RKO (cell line): ENCODE data around the gene HIGD1B.

Experiments used
- DNase-seq: peaks from one replicate; pipeline ENCODE4 v3.0.0-alpha.2; 2016; ENCODE audit warnings: low spot score

The HIGD1B gene

GRCh38 chr17:44837196-44837595 is 10.5 kb upstream of the HIGD1B start:
- no peak for DNase-seq

DNA sequence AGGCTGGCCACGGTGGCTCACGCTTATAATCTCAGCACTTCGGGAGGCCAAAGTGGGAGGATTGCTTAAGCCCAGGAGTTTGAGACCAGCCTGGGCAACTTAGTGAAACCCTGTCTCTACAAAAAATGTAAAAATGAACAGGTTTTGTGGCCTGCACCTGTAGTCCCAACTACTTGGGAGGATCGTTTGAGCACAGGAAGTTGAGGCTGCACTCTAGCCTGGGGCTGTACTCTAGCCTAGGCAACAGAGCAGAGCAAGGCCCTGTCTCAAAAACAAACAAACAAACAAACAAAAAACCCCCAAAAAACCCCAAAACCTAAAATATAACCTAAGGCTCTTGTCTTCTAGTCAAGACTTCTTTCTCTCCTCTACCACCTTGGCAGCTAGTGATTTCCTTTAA is 7.4 kb upstream of the HIGD1B start:
- DNase-seq: no peak

DNA sequence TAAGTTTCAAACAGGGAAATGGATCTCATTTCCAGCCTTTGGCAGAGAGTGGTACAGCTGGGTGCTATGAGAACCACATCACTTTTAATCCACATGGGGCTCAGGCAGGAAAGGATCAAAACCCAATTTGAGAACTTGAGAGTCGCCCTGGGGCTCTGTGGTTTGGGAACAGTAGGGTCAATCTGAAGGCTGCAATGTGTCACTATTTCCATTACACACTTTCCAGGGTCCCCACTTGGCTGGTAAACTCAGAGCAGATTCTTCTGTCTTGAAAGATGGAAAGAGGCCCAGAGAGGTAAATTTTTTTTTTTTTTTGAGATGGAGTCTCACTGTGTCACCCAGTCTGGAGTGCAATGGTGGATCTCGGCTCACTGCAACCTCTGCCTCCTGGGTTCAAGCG is 6.7 kb upstream of the HIGD1B start:
- DNase-seq: no peak

DNA sequence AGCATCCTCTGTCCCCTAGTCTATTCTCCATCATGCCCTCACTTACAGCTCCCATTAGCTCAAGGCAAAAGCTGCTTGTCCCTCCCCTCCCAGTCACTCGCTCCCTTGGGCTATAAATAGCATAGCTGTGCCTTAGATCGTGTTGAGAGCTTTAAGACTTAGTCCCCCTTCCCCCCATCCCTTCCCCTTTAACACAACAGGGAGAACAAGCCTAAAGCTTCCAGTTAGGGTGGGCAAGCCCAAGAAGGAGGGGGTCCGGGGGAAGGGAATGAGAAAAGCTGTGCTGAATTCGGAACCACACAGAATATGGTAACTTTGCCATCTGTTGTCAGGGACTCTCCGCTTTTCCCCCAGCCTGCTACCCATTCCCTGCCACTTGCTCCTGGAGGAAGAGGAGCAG is 4.9 kb upstream of the HIGD1B start:
- no peak for DNase-seq

DNA sequence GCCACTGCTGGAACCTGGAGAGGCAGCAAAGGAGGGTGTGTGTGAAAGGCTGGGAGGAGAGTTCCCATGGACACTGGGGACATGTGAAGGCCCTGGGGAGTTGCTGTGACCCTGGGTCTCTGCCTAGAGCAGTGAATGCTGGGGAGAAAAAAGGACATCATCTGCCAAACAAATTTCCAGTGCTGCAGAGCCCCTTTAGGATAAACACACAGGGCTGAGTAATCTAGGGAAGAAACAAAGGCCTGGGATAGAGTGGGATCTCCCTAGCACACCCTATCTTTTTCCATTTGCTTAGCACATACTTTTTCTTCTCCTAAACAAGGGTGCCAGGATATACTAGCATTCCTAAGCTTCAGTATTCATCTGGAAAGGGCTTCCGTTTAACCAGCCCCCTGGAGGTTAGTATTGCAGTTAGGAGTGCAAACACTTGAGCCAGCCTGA is 3.3 kb upstream of the HIGD1B start:
- DNase-seq: no peak

DNA sequence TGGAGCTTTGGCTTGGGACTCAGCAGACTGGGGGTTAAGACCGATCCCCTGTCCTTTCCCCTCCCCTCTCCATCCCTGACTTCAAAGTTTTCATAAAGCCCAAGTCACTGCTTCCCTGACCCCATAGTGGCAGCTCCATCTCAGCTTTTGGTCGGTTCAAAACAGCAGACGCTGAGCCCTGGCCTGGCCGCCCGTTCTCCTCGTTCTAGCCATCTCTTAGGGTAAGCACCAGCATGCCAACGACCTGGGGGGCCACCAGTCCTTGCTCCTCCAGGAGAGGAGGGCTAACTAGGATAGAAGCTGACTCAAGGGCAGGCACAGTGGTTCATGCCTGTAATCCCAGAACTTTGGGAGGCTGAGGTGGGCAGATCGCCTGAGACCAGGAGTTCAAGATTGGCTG is 1.5 kb upstream of the HIGD1B start:
- no peak for DNase-seq

DNA sequence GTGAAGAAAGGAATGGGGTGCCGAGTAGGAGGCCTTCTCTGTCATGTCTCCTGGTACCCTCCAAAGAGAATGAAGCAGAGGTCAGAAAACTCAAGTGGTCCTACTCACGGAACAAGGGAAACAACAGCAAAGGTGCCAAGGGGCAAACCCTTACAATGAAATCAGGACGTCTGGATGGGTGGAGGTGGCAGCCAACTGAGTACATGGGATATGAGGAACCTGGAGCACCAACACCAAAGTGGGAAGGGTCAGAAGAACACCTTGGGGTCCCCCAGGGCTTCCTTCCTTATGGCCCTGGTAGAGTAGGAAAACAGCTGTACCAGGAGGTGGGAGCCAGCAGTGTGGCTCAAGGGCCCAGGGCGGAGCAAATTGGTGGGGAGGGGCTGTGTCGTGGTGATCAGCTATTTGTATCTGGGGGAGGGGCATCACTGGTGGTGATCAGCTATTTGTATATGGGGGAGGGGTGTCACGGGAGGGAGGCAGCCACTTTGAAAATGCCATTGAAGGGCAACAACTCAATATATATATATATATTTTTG is 643 bp downstream of the HIGD1B start:
- no peak for DNase-seq

GRCh38 chr17:44848961-44849489 is 1.3 kb downstream of the HIGD1B start:
- no peak for DNase-seq

GRCh38 chr17:44850025-44850424 is 2.3 kb downstream of the HIGD1B start:
- no peak for DNase-seq

DNA sequence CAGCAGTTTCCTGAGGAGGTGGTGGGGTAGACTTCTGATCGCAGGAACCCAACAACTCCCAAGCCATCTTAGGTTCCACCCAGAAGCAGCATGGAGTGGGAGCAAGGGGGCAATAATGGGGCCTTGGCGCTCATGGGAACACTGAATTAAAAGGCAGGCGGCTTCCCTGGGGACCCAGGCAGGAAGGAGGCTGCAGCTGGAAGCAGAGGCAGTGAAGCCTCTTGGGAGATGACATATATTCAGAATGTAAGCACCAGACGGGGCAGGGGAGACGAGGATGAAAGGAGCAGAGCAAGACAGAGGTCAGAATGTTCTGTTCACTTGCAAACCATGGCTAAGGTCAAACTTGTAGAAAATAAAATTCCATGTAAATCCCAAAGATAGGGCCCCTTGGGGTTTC is 2.9 kb downstream of the HIGD1B start:
- no peak for DNase-seq

DNA sequence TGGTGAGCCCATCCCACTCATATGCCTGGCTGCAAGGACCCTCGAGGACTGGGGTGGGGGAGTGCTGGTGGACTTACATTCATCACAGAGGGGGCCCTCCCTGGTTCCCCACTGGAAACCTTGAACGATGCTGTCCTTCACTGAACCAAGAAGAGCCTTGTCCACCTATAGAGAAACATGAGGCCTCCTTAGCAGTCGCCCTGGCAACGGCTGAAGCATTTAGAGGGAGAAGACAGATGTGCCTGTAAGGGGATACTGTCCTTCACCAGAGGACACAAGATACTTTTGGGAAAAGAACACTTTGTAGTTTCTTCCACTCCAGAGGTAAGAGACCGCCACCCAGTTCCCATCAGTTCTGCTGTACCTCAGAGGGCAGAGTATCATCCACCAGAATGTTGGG is 6.5 kb downstream of the HIGD1B start:
- DNase-seq: no peak

- DNase-seq: no peak
Measured at GRCh38 chr17:44859701-44860100, 12.0 kb downstream of the HIGD1B start.

- DNase-seq: no peak
Measured at GRCh38 chr17:44862278-44862914, 14.7 kb downstream of the HIGD1B start.

GRCh38 chr17:44863061-44863918 is 15.6 kb downstream of the HIGD1B start:
- no peak for DNase-seq

GRCh38 chr17:44864831-44865230 is 17.1 kb downstream of the HIGD1B start:
- no peak for DNase-seq

DNA sequence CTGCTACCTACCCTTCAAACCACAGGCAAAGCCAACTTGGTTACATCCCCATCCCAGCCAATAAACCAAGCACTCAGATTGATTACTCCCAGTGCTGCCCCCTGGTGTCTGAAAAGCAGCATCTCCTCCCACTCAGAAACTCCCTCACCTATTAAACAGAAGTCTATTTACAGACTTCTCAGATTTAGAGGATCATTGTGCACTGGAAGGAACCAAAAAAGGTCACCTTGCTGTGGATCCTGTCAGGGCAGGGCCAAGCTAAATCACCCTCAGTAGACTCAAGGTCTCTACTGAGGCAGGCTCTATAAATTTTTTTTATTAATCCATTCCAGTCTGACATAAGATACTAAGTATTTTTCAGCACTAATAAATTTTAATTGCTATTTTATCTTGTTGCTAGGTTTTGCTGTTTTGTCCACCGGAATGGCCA is 17.6 kb downstream of the HIGD1B start:
- DNase-seq: peak; percentile 75

- no peak for DNase-seq
Measured at GRCh38 chr17:44865931-44866330, 18.2 kb downstream of the HIGD1B start.

- no peak for DNase-seq
Measured at GRCh38 chr17:44867841-44868240, 20.2 kb downstream of the HIGD1B start.

DNA sequence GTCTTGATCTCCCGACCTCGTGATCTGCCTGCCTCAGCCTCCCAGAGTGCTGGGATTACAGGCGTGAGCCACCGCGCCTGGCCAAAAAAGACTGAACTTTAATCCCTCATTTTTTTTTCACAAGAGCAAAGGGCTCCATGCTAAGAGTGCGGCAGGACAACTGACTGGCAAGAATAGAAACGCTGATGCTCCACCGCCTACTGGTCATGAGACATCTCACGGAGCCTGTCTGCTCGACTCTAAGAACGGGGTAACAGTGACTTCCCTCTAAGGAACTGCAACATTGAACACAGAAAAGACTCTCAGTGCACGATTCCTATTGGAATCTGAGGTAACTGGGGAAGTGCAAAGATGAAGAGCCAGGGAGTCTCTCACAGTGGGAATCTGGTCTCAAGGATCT is 23.9 kb downstream of the HIGD1B start:
- no peak for DNase-seq

DNA sequence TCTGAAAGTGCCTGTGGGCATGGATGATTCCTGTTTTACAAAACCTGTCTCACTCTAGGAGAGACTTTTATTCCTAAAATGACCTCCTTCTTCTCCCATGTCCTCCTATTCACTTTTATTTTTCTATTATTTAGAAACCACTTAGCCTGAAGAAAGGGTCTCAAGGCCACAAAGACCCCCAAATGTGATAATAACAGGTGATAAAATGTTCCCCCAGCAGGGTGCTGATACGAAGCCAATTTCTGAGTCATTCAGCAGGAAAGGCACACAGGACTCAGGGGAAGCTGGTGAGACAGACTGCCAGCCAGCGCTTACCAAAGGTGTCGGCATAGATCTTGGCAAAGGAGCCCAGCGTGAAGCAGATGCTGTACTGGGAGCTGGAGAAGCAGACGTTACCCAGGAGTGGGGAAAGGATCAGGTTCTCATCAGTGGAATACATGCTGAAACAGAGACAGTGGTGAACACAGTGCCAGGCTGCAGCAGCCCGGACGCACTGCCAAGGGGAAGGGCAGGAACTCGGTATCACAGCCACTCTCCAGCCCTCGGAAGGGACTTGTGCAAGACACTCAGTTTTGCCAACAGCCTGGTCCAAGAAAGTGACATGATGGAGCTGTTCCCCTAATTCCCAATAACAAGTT is 24.6 kb downstream of the HIGD1B start:
- no peak for DNase-seq

- DNase-seq: no peak
Measured at GRCh38 chr17:44875761-44876160, 28.1 kb downstream of the HIGD1B start.

DNA sequence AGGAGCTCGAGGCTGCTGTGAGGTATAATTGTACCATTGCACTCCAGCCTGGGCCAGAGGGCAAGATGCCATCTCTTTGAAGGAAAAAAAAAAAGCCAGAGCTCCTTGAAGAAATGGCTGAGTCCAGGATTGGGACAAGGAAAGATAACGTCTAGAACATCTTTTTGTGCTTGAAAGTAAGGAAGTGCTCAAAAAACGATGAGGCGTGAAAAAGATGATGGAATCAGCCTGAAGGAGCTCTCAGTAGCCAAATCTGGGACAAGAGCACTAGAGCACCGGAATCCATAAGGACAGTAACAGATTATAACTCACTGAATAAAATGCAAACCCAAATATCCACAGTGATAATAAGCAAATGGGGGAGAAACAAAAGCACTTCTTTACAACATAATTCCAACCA is 29.4 kb downstream of the HIGD1B start:
- DNase-seq: no peak
